LoVo (cell line): ENCODE data around the gene UNCX.

ENCODE experiments used
- DNase-seq: peaks from one replicate; pipeline ENCODE4 v3.0.0-alpha.2; 2016; ENCODE audit warnings: low spot score

Gene UNCX

DNA sequence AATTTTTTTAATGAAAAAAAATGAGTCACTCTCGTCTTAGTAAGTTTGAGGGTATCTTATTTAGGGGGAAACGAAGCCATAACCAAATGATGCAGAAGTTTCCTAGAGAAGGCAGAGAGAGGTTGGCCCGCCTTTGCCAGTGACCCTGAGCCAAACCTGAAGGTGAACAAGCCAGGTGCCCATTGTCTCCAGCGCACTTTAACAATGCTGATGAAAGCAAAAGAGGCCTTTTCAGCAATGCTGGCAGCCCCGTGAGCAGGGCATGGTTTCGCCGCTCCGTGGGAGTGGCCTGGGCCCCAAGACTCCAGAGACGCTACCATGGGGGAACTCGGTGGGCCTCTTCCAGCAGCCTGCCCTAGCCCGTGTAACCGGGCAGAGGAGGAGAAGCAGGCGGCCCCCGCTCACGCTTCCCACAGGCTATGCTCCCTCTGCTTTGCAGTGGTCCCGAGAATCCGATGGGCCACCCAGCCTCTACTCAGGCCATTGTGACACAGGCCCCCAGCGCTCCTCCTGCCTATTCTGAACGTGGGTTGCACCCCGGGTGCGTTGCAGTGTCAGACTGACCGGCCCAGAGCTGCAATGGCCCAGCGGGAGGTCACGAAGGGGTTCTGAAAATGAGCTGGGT is 14.0 kb upstream of the UNCX start:
- DNase-seq, result no peak

DNA sequence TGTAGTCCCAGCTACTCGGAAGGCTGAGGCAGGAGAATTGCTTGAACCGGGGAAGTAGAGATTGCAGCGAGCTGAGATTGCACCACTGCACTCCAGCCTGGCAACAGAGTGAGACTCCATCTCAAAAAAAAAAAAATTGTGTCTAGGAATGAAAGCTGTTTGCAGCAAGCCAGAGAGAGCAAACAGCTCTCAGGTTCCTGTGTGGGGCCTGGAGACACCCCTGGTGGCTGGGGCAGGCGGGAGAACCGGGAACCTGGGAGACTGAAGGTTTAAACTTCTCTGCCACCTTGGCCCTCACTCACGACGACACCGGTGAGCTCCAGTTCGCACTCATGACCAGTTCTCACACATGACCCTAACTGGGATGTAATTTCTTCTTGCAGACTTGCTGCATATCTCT is 13.2 kb upstream of the UNCX start:
- DNase-seq, result no peak

DNA sequence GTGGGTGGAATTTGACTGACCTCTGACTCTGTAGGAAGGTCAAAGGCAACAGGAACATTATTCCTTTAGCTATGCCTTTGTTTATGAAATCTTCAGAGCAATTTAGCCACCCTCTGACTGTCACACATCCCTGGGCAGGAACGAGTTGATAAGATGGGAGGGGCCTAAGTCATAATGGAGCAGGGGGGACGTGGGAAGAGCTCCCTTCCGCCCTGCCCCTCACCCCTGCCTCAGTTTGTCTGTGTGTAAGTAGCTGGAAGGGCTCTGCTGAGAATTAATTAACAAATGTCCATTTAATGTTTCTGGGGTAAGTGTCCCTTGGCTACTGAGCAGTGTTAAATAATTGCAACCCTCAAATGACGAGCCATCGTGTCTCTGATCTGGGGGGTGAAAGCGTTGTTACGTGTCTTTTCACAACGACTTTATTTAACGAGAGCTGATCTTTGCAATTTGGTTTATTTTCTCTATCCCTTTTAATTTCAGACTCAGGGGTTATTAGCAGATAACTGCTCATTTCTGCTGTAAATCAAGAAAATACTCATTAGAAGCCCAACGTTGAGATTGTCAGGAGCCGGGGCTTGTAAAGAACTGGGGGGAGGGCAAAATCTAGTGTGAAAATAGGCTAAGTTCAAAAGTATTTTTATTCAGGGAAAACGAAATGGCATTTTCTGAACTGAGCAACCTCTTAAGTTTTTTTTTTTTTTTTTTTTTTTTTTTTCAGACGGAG is 12.5 kb upstream of the UNCX start:
- no peak for DNase-seq

DNA sequence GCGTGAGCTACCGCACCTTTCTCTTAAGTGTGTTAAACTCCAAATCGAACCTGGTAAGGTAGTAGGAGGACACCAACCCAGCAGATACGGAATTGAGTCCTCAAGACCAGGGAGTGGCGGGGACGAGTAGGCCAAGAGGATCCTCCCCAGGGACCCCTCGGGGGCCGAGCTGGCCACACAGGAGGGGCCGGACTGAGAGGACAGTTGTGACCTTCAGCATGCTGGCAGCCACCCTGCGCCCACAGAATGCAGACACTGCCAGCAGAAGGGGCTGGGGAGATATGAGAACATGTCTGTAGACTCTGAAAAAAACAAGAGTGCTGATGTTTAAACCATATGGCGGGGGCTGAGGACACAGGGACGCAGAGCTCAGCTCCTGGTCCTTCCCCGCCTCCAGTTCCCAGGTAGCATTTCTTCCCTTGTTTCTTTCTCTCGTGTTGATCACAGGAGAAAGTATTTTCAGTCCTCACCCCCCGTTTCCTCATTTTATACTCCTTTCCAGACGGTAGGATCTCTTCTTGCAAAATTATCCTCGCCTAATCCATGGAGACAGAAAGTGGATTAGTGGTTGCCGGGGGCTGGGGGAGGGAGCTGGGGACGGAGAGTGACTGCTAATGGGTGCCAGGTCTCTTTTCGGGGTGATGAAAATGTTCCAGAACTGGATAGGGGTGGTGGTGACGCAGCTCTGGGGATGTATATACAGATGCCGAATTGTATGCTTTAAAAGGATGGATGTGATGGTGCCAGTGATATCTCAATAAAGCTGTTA is 11.5 kb upstream of the UNCX start:
- DNase-seq, result no peak

DNA sequence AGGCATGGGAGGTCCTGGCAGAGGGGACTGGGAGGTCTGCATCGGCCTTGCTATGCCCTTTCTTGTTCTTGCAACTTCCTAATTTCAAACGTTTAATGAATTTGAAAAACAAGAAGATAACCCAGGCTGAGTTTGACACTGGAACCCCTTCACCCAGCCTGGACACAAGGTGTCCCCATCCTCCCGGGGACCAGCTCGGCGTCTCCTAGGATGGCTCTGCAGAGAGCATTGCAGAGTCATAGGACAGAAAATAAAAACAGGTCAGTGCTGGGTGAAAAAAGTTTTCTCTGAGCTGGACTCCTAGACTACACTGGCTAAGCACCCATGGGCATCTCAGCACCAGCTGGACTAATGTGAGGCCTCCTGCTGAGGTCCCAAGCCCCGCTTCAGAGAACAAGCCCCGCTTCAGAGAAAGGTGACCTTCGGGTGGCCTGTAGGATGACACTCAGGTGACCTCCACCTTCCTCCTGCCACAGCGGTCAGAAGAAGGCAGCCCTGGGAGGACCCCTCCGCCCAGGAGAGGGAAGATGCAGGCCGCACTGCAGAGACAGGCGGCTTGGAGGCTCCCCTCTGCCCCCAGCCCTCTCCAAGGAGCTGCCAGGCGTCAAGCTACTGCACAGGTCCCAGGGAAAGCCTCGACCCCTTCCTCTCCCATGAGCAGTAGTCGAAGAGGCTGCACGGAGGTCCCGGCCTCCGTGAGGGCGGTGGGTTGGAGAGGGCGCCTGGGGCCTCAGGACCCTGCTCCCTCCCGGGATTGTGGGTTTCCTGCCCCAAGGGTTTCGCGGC is 9.3 kb upstream of the UNCX start:
- no peak for DNase-seq

DNA sequence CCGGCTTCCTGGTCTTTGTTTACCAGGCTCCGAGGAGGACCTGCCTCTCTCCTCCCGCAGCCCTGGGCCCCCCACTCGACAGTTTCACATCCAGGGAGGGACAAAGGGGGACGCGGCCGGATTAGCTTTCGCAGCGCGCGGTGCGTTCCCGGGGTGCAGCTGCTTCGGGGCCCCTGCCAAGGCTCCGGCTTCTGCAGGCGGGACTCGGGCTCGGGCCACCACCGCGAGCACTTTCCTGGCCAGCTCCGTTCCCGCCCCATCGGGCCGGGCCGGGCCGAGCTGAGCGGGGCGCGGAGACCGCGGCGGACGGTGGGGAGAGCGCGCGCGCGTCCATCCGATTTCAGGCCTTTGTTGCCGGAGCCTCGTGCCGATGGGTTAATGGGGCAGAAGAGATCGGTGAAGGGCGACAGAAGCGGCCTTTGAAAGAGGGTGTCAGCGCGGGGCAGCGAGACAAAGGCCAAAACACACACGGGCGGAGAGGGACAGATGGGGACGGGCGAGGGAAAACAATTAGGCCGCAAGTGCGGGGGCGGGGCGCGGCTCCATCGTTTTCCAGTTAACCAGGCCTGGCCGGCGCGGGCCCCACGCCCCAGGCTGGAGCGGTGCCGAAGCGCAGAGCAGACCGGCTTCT is 8.5 kb upstream of the UNCX start:
- no peak for DNase-seq

DNA sequence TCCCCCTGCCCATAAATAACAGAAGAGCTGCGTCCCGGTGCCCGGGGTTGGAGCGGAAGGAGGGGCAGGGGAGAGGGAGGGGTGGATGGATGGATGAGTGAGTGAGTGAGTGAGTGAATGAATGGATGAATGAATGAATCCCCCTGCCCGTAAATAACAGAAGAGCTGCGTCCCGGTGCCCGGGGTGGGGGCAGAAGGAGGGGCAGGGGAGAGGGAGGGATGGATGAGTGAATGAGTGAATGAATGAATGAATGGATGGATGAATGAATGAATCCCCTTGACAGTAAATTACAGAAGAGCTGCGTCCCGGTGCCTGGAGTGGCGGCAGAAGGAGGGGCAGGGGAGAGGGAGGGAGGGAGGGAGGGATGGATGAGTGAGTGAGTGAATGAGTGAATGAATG is 7.6 kb upstream of the UNCX start:
- DNase-seq, result no peak

DNA sequence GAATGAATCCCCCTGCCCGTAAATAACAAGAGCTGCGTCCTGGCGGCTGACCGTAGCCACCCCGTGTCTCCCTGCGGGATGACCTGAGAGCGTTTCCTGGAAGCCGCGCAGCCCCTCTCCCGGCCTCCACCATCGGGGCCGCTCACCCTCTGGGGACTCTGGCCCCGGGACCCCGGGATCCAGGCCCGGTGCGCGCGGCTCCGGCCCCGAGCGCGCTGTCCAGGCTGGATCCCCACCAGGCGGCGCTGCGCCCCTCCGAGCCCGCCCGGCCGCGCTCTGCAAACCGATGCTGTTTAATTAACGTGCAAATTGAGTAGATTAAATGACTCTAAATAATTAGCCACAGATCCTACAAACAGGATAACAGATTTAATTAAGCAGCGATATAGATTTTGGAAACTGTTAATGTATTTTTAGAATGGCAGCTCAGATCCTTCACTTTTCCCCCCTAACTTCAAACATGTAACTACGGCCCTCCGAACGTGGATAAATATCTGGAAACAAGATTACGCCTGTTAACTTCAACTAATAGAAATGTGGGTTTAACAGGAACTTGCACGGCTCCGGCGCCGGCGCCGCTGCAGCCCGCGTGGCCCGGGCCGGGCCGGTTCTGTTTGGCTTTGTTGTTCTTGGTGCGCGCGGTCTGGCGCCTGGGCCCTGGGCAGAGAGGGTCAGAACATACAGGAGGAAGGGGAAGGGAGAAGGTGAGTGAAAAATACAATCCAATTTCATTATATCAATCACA is 7.1 kb upstream of the UNCX start:
- no peak for DNase-seq

DNA sequence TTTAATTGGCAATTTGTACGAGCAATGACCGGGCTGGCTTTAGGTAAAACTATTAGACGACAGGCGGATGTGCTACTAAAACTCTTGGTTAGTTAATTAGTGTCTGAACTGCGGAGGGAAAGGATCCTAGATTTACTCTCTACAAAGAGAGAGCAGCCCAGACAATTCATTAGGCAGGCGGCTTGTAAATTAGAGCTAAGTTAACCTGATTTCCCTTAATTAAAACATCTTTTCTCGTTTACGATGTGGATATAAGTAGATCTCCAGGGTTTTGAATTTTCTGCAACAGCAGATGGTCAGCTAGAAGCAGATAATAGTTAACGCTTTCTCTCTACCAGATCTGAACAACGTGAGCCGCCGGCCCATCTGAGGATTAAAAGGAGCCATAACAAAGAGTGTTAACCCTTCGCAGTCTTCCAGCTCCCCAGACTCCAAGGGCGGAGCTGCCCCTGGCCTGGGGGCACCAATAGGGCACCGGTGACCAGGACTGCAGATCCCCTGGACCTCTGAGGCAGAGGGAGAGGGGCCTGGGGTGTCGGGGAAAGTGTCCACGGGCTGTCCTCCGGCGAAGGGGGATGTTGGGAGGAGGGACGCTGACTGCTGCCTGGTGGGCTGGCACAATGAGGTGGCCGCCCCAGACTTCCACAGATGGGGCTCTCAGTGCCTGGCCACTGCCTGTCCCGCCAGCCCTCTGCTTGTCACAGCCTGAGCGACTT is 6.3 kb upstream of the UNCX start:
- no peak for DNase-seq

DNA sequence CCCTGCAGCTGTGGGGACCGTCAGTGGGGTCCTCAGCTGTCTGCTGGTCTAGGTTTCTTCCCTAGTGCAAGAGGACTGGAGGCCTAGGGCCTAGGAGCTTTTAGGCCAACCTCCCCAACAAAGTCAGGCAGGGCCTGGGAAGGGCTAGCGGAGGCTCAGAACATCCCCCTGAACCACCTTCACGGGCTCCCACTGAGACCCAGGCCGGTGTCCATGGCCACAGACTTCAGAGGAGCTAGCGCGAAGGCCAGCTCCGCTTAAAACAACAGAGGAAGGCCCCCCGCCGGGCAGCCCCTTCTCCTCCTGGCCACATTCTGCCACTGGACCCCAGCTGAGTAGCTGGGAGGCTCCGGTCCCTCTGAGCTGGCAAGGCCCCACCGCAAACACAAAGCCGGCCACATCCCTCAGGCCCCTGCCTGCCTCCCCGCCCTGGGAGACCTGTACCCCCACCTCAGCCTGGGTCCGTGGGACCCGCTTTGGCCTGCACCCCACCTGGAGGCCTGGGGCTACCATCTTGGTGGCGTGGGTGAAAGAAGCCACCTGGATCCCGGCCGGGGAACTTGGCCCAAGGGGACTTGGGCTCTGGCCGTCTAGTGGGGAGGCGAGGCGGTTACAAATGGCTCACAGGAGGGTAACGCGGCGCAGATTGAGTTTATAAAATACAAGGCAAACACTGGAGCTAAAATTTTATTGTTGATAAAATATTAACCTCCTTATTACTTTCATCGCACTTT is 5.4 kb upstream of the UNCX start:
- DNase-seq, result no peak

DNA sequence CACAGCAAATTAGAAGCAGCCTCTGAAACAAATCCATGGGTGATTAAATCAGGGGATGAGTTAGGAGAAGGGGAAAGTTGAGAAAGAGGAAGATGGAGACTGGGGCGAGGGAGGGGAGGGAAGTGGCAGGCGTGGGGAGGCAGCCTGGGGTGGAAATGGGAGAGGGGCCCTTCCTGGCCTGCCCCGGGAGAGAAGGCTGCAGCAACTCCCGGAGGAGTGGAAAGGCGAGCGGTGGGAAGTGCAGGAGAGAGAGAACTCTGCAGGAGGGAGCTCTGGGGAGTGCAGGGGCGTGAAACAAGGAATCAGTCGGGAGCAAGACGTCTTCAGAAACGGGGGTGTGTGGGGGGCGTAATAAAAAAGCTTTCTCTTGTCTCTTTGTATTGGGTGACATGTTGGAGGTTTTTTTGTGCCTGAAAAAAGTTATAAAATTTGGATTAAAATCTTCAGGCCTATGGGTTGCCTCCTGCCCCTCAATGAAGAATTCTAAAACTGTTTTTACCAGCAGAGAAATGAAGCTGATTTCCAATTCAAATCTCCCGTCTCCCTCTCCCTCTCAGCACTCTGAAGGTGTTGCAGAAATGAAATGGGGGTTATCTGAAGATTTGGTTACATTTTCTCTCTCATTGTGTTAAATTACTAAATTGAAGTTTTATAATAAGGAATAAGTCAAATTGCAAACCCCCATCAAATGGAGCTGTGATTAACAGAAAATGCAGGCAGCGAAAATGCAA is 4.7 kb upstream of the UNCX start:
- DNase-seq, result no peak

DNA sequence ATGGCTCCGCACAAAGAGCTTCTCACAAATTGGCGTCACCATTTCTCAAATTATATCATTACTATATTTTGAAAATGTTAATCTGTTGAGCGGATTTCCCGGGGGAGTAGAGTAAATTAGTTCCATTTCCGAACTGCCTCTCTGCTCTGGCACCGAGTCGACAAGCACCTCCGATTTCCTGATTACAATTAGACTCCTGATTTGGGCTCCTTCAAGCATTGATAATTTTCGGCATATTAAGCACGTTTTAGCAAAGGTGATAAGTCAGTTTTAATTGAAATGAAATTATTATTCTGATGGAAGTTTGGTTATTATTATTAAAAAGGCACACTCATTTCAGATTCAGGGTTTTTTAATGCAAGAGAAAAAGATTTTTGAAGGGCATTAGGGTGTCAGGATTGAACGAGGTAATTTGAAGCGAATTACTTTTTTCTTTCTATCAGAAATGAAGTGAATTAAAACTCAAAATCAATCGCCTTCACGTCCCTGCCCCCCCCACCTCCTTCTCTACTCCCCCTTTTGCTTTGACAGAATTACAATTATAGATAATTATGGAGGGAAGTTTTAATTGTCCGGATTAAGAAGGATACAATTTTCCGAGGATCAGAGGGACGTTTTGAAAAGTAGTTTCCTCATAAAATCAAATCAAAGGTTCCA is 4.0 kb upstream of the UNCX start:
- no peak for DNase-seq

DNA sequence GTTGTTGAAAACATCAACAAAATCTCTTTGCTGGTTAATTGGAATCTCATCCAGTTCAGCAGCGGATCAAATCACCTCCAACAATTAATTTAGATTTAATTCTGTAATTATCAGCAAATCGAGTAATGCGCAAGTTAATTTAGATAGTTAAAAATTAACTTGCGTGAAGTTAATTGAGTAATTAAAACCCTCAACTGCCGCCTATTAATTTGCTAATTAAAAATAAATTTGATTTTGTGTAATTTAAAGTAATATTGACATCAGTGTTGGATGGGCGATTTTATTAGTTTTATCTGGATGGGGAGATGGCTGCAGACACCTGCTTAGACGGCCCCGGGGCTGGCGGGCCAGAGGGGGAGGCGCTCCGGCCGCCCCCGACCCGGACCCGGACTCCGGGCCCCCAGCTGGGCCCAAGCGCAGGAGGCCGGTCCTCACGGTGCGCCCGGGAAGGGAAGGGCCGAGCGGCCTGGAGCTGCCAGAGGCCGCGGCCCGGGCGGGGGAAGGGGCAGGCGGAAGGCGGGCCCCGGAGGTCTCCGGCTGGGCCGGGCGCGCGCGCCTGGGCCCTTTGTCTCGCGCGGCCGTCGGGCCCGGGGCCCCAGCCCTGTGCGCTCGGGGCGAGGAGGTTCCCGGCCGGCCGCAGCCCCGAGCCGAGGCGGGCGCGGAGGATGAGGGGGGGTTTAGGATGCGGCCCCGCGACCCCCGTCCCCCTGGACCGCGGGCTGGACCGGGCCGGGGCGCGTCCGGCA is 3.3 kb upstream of the UNCX start:
- DNase-seq, result no peak

DNA sequence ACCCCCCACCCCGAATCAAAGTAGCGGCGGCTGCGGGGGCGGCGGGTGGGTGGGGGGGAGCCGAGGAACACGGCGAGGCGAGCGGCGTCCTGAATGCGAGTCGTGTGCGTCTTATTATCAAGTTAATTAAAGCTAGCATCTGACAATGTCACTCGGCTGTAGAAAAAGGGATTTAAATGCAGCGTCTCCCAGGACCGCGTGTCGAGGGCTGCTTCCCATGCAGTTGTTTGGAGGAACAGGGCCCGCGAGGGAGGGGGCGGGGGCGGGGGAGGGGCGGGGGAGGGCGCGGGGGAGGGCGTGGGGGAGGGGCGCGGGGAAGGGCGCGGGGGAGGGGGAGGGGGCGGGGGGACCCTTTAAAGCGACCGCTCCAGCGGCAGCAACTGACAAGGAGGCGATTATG is 2.7 kb upstream of the UNCX start:
- DNase-seq, result no peak

DNA sequence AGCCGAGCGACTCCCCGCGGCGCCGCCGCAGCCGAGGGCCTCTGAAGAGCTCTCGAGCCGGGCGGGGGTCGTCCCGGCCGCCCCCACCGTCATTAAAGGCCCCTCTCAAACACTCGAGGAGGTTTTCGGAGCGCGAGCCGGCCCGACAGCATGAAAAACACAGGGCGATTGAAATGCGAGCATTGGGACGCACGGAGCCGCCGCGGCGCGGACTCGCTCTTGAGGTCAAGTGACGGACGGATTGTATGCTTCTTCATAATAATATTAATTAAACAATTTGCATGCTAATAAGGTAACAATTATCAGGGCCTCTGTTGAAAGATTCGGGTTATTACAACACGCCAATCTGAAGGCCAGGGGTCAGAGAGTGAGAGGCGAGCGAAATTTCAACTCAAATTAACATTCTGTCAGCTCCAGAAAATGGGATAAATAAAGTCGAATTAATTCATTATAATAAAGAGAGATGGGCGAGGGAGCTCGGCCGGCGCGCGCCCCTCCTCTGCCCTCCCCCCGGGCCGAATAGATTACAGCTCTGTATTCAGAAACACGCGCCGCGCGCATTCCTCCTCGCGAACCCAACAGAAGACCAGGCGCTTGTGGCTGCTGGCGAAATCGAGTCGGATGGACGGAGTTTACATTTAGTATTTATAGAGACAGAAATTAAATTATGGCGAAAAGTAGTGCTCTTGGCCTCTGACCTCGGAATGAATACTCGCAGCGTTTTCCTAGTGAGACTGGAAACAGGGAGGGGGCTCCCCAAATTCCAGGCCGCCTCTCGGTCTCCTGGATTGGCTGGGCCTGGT is 2.1 kb upstream of the UNCX start:
- no peak for DNase-seq

DNA sequence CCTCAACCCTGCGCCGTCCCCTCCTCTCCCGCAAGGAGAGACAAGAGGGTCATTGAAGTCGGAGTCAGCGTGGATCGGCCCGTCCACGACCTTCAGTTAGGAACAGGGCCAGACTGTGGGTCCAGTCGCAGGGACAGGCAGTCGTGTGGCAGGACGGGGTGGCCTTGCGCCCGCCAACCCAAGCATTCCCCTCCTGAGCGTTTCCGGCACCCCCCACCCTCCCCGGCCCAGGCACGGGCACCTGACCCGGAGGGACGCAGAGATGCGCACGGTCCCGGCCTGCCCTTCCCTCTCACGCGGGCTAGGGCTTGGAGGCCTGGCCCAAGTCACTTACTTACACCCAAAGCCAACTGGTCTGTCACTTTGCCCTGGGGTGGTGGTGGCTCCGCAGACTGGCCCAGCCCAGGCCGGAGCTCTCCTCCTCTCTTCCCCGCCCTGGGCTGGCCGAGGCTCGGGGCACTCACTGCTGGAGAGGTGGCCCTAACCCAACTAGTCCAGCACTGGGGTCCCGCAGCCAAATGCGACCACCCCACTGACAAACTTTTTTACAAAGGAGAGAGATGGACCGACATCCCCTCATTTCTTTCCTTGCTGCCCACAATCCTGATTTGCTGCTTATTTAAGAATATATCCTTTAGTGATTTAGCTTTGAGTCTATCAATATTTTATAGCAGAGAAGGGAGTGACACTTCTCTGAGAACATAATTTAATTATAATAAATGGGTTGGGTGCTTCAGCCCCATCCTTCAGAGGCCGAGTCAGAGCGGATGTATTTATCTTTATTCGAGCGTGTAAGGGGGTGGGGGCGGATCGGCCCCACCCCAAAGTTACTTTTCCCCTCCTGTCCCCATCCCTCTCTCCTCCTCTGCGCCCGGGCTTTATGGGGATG is 1.2 kb upstream of the UNCX start:
- DNase-seq, result no peak
